ENCODE results near the gene PTPRN2. TPM values are rescaled to one million over a fixed set of nuclear protein-coding genes. Genes with fewer than 3 reads are reported as not detected.

Gene PTPRN2
- total RNA-seq, 1 donor from 2014 or later = 11.4 TPM

DNA sequence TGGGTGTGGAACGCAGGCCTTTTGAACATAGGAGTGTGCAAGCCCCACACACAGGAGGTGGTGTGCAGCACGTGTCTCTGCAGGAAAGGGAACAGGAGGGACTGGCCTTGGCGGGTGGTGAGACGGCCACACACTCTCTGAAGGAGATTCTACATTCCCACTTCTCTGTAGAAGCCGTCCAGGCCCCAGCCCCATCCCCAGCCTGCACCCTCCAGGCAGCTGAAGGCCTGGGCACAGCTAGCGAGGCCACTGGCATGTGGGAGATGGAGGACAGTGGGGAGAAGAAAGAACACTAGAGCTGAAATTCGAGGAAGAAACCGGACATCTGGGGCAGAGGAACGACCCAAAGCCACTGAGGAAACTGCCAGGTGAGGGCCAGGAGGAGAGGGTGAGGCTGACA lies 743.5 kb downstream of the PTPRN2 start:
- no peak overlapping the region for H3K4me3 Mint-ChIP-seq (ENCODE audit: low read depth)
- peaks cover 2% of the 10 kb centered on the region for H3K27me3 Mint-ChIP-seq
- H3K27ac Mint-ChIP-seq = no peak overlapping the region
- H3K36me3 Mint-ChIP-seq (ENCODE audit: insufficient read depth) = no peaks in the 10 kb centered on the region
- H3K9me3 Mint-ChIP-seq (ENCODE audit: low read depth) = no peaks in the 10 kb centered on the region
- H3K4me1 Mint-ChIP-seq (ENCODE audit: low read depth) = peaks cover 1% of the 10 kb centered on the region
- DNase-seq (ENCODE audit: low spot score, unreplicated experiment) = no peak
- TF ChIP-seq, protein P1, sequence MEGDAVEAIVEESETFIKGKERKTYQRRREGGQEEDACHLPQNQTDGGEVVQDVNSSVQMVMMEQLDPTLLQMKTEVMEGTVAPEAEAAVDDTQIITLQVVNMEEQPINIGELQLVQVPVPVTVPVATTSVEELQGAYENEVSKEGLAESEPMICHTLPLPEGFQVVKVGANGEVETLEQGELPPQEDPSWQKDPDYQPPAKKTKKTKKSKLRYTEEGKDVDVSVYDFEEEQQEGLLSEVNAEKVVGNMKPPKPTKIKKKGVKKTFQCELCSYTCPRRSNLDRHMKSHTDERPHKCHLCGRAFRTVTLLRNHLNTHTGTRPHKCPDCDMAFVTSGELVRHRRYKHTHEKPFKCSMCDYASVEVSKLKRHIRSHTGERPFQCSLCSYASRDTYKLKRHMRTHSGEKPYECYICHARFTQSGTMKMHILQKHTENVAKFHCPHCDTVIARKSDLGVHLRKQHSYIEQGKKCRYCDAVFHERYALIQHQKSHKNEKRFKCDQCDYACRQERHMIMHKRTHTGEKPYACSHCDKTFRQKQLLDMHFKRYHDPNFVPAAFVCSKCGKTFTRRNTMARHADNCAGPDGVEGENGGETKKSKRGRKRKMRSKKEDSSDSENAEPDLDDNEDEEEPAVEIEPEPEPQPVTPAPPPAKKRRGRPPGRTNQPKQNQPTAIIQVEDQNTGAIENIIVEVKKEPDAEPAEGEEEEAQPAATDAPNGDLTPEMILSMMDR (IDR thresholded peaks at IDR 0.05; ENCODE audit: unreplicated experiment) = no peak

GRCh38 chr7:157843336-157844140 lies 744.1 kb downstream of the PTPRN2 start:
- peaks cover 2% of the 10 kb centered on the region for H3K27me3 Mint-ChIP-seq
- DNase-seq (ENCODE audit: low spot score, unreplicated experiment) = no peak
- H3K4me1 Mint-ChIP-seq (ENCODE audit: low read depth) = peaks cover 1% of the 10 kb centered on the region
- H3K27ac Mint-ChIP-seq = no peak overlapping the region
- H3K4me3 Mint-ChIP-seq (ENCODE audit: low read depth) = no peak overlapping the region
- H3K36me3 Mint-ChIP-seq (ENCODE audit: insufficient read depth) = no peaks in the 10 kb centered on the region
- H3K9me3 Mint-ChIP-seq (ENCODE audit: low read depth) = no peaks in the 10 kb centered on the region
- TF ChIP-seq, protein P1 (IDR thresholded peaks at IDR 0.05; ENCODE audit: unreplicated experiment) = no peak

GRCh38 chr7:157841773-157842370 lies 745.8 kb downstream of the PTPRN2 start:
- no peak for DNase-seq (ENCODE audit: low spot score, unreplicated experiment)
- no peak overlapping the region for H3K27ac Mint-ChIP-seq
- TF ChIP-seq, protein P1 (IDR thresholded peaks at IDR 0.05; ENCODE audit: unreplicated experiment) = no peak
- H3K4me1 Mint-ChIP-seq (ENCODE audit: low read depth) = peaks cover 1% of the 10 kb centered on the region
- H3K4me3 Mint-ChIP-seq (ENCODE audit: low read depth) = no peak overlapping the region
- H3K36me3 Mint-ChIP-seq (ENCODE audit: insufficient read depth) = no peaks in the 10 kb centered on the region
- H3K9me3 Mint-ChIP-seq (ENCODE audit: low read depth) = no peaks in the 10 kb centered on the region
- H3K27me3 Mint-ChIP-seq = peaks cover 5% of the 10 kb centered on the region

GRCh38 chr7:157840914-157841772 lies 746.5 kb downstream of the PTPRN2 start:
- TF ChIP-seq, protein P1 (IDR thresholded peaks at IDR 0.05; ENCODE audit: unreplicated experiment) = no peak
- H3K4me1 Mint-ChIP-seq (ENCODE audit: low read depth) = peaks cover 1% of the 10 kb centered on the region
- H3K27me3 Mint-ChIP-seq = peaks cover 9% of the 10 kb centered on the region
- no peaks in the 10 kb centered on the region for H3K36me3 Mint-ChIP-seq (ENCODE audit: insufficient read depth)
- no peak overlapping the region for H3K4me3 Mint-ChIP-seq (ENCODE audit: low read depth)
- H3K9me3 Mint-ChIP-seq (ENCODE audit: low read depth) = no peaks in the 10 kb centered on the region
- DNase-seq (ENCODE audit: low spot score, unreplicated experiment) = no peak
- H3K27ac Mint-ChIP-seq = no peak overlapping the region
